ENCODE data around the gene CYB5R3.

Gene CYB5R3

GRCh38 chr22:42644422-42645340 lies 4.5 kb downstream of the CYB5R3 start:
- DNase-seq, result no peak

GRCh38 chr22:42643634-42644421 lies 5.4 kb downstream of the CYB5R3 start:
- DNase-seq, result no peak

GRCh38 chr22:42642806-42643633 lies 6.2 kb downstream of the CYB5R3 start:
- no peak for DNase-seq

- DNase-seq, result no peak
Observed at GRCh38 chr22:42641801-42642413, 7.3 kb downstream of the CYB5R3 start.

GRCh38 chr22:42639541-42640241 lies 9.5 kb downstream of the CYB5R3 start:
- DNase-seq, result no peak

GRCh38 chr22:42637555-42637954 lies 11.6 kb downstream of the CYB5R3 start:
- DNase-seq, result no peak

GRCh38 chr22:42636506-42636905 lies 12.7 kb downstream of the CYB5R3 start:
- DNase-seq, result no peak

GRCh38 chr22:42635531-42635930 lies 13.7 kb downstream of the CYB5R3 start:
- no peak for DNase-seq

GRCh38 chr22:42633013-42633412 lies 16.2 kb downstream of the CYB5R3 start:
- no peak for DNase-seq

- DNase-seq, result no peak
Observed at GRCh38 chr22:42632096-42632495, 17.1 kb downstream of the CYB5R3 start.

GRCh38 chr22:42630901-42631602 lies 18.1 kb downstream of the CYB5R3 start:
- no peak for DNase-seq

- DNase-seq, result no peak
Observed at GRCh38 chr22:42630211-42630610, 19.0 kb downstream of the CYB5R3 start.

GRCh38 chr22:42627981-42628380 lies 21.2 kb downstream of the CYB5R3 start:
- DNase-seq, result no peak

GRCh38 chr22:42626951-42627625 lies 22.1 kb downstream of the CYB5R3 start:
- DNase-seq, result no peak

GRCh38 chr22:42626431-42626830 lies 22.8 kb downstream of the CYB5R3 start:
- no peak for DNase-seq

GRCh38 chr22:42625416-42625815 lies 23.8 kb downstream of the CYB5R3 start:
- DNase-seq, result no peak

GRCh38 chr22:42624551-42625106 lies 24.6 kb downstream of the CYB5R3 start:
- DNase-seq, result no peak

GRCh38 chr22:42623756-42624441 lies 25.3 kb downstream of the CYB5R3 start:
- DNase-seq, result no peak

- no peak for DNase-seq
Observed at GRCh38 chr22:42623301-42623751, 25.9 kb downstream of the CYB5R3 start.
